Right atrium auricular region (tissue), 2 donors: ENCODE results near the gene ICAM2. TPM values are rescaled to one million over a fixed set of nuclear protein-coding genes. Genes with fewer than 3 reads are reported as not detected.
A peak's percentile ranks its signal among the peaks of the same experiment; 100 is the strongest.

Experiments
- DNase-seq: peaks from one replicate; pipeline ENCODE4 v3.0.0-alpha.2; 2019; ENCODE audit warnings: low spot score
- H3K27ac ChIP-seq, 2 donors: fragments of 200-600 bp; sonication (generic); 1 replicate in 1 of 2; 2 replicates in 1 of 2; pipeline ENCODE4 v1.5.1; 2016 to 2019
- H3K27me3 ChIP-seq, 2 donors: fragments of 200-600 bp; sonication (generic); one replicate each; pipeline versions ENCODE4 v1.5.1 to v1.6.0; 2017 to 2019
- H3K36me3 ChIP-seq: fragments of 200-600 bp; sonication (generic); one replicate; pipeline ENCODE4 v1.5.1; 2016
- H3K4me1 ChIP-seq, 2 donors: fragments of 200-600 bp; sonication (generic); one replicate each; pipeline versions ENCODE4 v1.5.1 to v1.6.0; 2017 to 2019
- H3K4me3 ChIP-seq, 2 donors: fragments of 200-600 bp; sonication (generic); 1 replicate in 1 of 2; 2 replicates in 1 of 2; pipeline ENCODE4 v1.5.1; 2017 to 2019; ENCODE audit warnings: mild to moderate bottlenecking in 1 of 2, moderate library complexity in 1 of 2
- H3K9me3 ChIP-seq, 2 donors: fragments of 200-600 bp; sonication (generic); one replicate each; pipeline ENCODE4 v1.5.1; 2019
- total RNA-seq, 2 donors: library from RNA; depleted of rRNA; stranded (reverse); fragments of >200 nt; gene quantifications; one replicate each; pipeline ENCODE4 v1.1.0, GENCODE V29; 2016
- TF ChIP-seq, protein P1 (sequence below), 2 donors: fragments of 200-600 bp; sonication (generic); IDR thresholded peaks; one replicate each; pipeline ENCODE4 v1.5.1; 2019; ENCODE audit warnings: antibody characterized with exemption in 2 of 2

The ICAM2 gene
- total RNA-seq = 100 to 1,000 TPM in 1 of 2 donors, 10 to 100 TPM in 1; 74.6 to 109 TPM

DNA sequence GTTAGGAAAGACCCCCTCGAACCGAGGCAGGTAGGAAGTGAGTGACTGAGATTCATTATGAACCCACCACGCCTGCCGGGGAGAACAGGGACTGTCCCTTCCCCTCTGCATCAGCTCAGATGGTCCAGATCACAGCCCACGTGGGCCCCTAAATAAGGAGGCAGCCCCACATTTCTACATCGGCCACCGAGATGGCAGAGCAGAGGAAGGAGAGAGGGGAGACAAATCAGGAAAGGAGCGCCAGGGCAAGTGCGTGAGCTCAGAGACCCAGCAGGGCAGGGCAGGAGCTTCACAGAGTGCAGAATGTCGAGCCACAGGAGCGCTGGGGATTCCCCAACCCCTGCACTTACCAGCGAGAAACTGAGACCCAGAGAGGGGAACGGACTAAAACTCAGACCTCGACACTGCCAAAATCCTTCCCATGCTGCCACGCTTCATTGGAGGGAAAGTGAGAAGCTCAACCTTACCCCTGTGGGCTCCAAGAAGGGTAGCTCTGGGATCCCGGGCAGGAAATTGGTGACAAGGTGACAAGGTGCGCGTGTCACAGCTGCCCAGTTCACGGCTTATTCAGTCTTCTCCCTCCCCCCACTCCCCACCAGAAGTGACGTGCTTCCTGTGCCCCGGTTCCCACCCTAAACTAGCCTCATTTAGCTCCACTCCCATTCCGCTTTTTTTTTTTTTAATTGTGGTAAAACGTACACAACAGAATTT, at the start of gene ICAM2:
Gene ICAM2, minus strand, starts transcription at position 578 of the 711 bp plus-strand sequence. CDS start 13,942 bp downstream, outside the sequence.
- no peak for DNase-seq
- H3K27ac ChIP-seq = peak within 1 kb of the TSS; percentile 71 to 88
- H3K27me3 ChIP-seq = no peaks in the 10 kb centered on the region
- peaks cover 0 to 16% of the 10 kb centered on the region in 2 donors for H3K4me1 ChIP-seq
- H3K36me3 ChIP-seq = no peaks in the 10 kb centered on the region
- TF ChIP-seq, protein P1, sequence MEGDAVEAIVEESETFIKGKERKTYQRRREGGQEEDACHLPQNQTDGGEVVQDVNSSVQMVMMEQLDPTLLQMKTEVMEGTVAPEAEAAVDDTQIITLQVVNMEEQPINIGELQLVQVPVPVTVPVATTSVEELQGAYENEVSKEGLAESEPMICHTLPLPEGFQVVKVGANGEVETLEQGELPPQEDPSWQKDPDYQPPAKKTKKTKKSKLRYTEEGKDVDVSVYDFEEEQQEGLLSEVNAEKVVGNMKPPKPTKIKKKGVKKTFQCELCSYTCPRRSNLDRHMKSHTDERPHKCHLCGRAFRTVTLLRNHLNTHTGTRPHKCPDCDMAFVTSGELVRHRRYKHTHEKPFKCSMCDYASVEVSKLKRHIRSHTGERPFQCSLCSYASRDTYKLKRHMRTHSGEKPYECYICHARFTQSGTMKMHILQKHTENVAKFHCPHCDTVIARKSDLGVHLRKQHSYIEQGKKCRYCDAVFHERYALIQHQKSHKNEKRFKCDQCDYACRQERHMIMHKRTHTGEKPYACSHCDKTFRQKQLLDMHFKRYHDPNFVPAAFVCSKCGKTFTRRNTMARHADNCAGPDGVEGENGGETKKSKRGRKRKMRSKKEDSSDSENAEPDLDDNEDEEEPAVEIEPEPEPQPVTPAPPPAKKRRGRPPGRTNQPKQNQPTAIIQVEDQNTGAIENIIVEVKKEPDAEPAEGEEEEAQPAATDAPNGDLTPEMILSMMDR (IDR thresholded peaks at IDR 0.05) = peak in 1 of 2 donors; percentile 9
- H3K4me3 ChIP-seq = peak within 1 kb of the TSS; percentile 35 to 54
- no peaks in the 10 kb centered on the region for H3K9me3 ChIP-seq

DNA sequence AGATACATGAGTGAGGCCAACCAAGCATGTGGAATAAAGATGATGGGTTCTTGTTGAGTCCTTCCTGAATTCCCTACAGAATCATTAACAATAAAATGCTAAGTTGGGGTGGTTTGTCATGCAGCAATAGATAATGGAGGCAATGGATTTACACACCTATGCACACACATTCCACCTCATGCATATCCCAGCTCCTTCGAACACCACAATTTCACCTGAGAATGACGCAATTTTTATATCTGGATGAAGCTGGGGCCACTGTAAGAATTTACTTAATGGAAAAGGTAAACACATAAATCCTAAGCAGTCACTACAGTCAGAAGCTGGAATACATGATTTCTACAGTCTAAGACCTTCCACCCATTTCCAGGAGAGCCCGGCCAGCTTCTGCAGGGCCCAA, 49.8 kb upstream of the ICAM2 start:
- TF ChIP-seq, protein P1 (IDR thresholded peaks at IDR 0.05) = no peak
- H3K4me1 ChIP-seq = no peaks in the 10 kb centered on the region
- H3K36me3 ChIP-seq = peaks cover 58% of the 10 kb centered on the region
- H3K27ac ChIP-seq = no peak overlapping the region
- H3K4me3 ChIP-seq = no peak overlapping the region
- H3K9me3 ChIP-seq = peaks cover 9 to 24% of the 10 kb centered on the region in 2 donors
- no peak for DNase-seq
- H3K27me3 ChIP-seq = no peaks in the 10 kb centered on the region

DNA sequence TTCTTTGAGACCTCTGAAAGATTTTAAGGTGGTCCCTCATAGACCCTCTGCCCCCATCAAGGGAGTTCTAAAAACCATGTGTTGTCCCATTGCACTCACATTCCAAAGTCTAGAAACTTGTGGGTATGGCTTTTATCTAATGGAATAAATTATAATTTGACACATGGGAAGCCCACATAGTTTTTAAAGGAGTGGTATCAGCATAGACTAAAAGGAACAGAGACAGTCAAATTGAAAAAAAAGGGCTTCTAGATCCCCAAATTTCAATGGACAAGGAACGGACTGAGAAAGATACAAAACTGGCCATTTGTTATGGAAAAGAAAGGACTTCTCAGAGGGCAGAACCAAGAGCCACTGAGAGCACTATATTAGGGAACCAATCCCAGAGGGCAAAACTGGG, 48.7 kb upstream of the ICAM2 start:
- H3K4me1 ChIP-seq = no peaks in the 10 kb centered on the region
- no peak overlapping the region for H3K4me3 ChIP-seq
- peaks cover 9 to 24% of the 10 kb centered on the region in 2 donors for H3K9me3 ChIP-seq
- H3K27me3 ChIP-seq = no peaks in the 10 kb centered on the region
- no peak overlapping the region for H3K27ac ChIP-seq
- TF ChIP-seq, protein P1 (IDR thresholded peaks at IDR 0.05) = no peak
- DNase-seq = no peak
- H3K36me3 ChIP-seq = peaks cover 55% of the 10 kb centered on the region

DNA sequence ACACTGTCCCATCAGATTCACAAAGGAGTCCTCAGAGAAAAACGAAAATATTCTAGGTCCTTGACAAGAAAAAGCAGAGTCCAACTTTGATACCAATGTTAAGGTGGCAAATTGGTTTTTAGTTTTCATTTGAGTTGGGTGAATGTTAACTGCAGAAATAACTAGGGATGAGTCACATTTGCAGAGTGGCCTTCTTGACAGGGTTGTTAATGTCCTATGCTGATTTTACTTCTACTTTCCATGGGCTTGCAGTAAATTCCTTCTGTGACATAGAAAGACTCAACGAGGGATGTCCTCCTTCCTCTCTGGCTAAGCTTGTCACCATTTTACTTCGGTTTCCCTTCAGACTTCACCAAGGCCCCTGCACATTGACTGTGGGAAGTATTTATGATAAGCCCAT, 47.2 kb upstream of the ICAM2 start:
- Histone ChIP-seq H3K27me3 (no peaks in the 10 kb centered on the region), H3K4me3 (no peak overlapping the region), H3K36me3 (peaks cover 51% of the 10 kb centered on the region), H3K4me1 (peaks cover 0 to 7% of the 10 kb centered on the region in 2 donors), H3K27ac (no peak overlapping the region), H3K9me3 (peaks cover 9 to 24% of the 10 kb centered on the region in 2 donors)
- TF ChIP-seq, protein P1 (IDR thresholded peaks at IDR 0.05) = no peak
- DNase-seq = no peak

DNA sequence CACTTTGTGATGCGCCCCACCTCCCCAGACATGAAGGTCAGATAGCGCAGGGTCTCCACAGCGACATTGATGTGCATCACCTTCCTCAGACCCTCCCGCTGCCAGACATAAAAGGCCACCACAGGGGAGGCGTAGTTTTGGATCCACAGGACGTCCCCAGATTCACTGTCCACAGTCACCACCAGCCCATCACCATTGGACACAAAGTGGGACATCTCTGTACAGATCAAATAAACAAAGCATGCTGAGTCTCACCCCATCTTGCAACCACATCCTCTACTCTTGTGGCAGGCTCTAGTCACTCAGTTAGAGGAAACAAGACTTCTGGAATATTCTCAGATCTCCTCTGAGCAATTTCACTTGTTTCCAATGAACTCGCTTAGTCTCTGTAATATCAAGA, 46.3 kb upstream of the ICAM2 start:
- no peaks in the 10 kb centered on the region for H3K27me3 ChIP-seq
- H3K9me3 ChIP-seq = peaks cover 9 to 24% of the 10 kb centered on the region in 2 donors
- peaks cover 45% of the 10 kb centered on the region for H3K36me3 ChIP-seq
- no peak overlapping the region for H3K27ac ChIP-seq
- no peak overlapping the region for H3K4me3 ChIP-seq
- no peak for DNase-seq
- TF ChIP-seq, protein P1 (IDR thresholded peaks at IDR 0.05) = no peak
- peaks cover 0 to 7% of the 10 kb centered on the region in 2 donors for H3K4me1 ChIP-seq
